H1 (cell line): ENCODE measurements around the gene KCNQ1. TPM values are rescaled to one million over a fixed set of nuclear protein-coding genes. Genes with fewer than 3 reads are reported as not detected.

Source experiments
- CTCF ChIA-PET: fragments of 300-600 bp; sonication (Branson Sonifier 250); formaldehyde crosslinking; loops from one replicate; lab custom pipeline; 2021; ENCODE audit not compliant: partially characterized antibody; lab: Charles Lee
- POLR2A ChIA-PET: fragments of 300-600 bp; sonication (Branson Sonifier 250); formaldehyde crosslinking; loops from one replicate; lab custom pipeline; 2021; ENCODE audit warnings: inconsistent platforms; ENCODE audit not compliant: partially characterized antibody; lab: Charles Lee
- DNase-seq, 2 experiments: peaks; one replicate each; pipeline versions ENCODE4 v3.0.0 to v3.0.0-alpha.2; 2010 to 2022; ENCODE audit warnings: low spot score in 2 of 2, low read depth in 1 of 2, mixed read lengths in 1 of 2
- FAIRE-seq: peaks from 2 replicates; lab custom pipeline; 2011; peaks lifted over from hg19 to GRCh38; lab: Jason Lieb, UNC
- H2AFZ ChIP-seq: 2 replicates; pipeline ENCODE4 v1.8.1; 2012; ENCODE audit warnings: low read length, inconsistent platforms
- H2AK5ac ChIP-seq: 2 replicates; pipeline ENCODE4 v1.6.1; 2013; ENCODE audit warnings: low read depth, low read length
- H2BK120ac ChIP-seq: replicated peaks from 2 replicates; pipeline ENCODE3; 2013; ENCODE audit warnings: low read depth, low read length, inconsistent platforms
- H2BK12ac ChIP-seq: 2 replicates; pipeline ENCODE4 v1.6.1; 2013; ENCODE audit warnings: low read depth, low read length
- H2BK15ac ChIP-seq: 2 replicates; pipeline ENCODE4 v1.6.1; 2013; ENCODE audit warnings: low read length
- H2BK20ac ChIP-seq: 2 replicates; pipeline ENCODE4 v1.6.1; 2013; ENCODE audit warnings: low read length
- H2BK5ac ChIP-seq: 2 replicates; pipeline ENCODE4 v1.6.1; 2013; ENCODE audit warnings: low read depth, low read length
- H3K14ac ChIP-seq: 2 replicates; pipeline ENCODE4 v1.6.1; 2013; ENCODE audit warnings: inconsistent platforms; ENCODE audit not compliant: insufficient read length
- H3K18ac ChIP-seq: 2 replicates; pipeline ENCODE4 v1.6.1; 2013; ENCODE audit warnings: low read length; ENCODE audit errors: extremely low read depth
- H3K23ac ChIP-seq: 2 replicates; pipeline ENCODE4 v1.6.1; 2013; ENCODE audit warnings: inconsistent platforms; ENCODE audit not compliant: insufficient read length
- H3K23me2 ChIP-seq: 2 replicates; pipeline ENCODE4 v1.6.1; 2013; ENCODE audit warnings: low read depth, low read length
- H3K27ac ChIP-seq: 2 replicates; pipeline ENCODE4 v1.6.1; 2011; ENCODE audit warnings: low read depth, low read length, inconsistent platforms
- H3K27me3 ChIP-seq, 4 experiments: replicated peaks in 1 of 4; 1 replicate in 1 of 4; 2 replicates in 3 of 4; pipeline versions ENCODE4 v1.6.1 to v1.8.1; 2011 to 2013; ENCODE audit warnings: low read length in 3 of 4, mild to moderate bottlenecking in 3 of 4, inconsistent platforms in 2 of 4, mixed read lengths in 2 of 4, moderate library complexity in 1 of 4; ENCODE audit not compliant: control insufficient read depth in 3 of 4, insufficient read depth in 3 of 4; ENCODE audit errors: extremely low read depth in 1 of 4
- H3K36me3 ChIP-seq, 4 experiments: 2 replicates each; pipeline versions ENCODE4 v1.6.1 to v1.8.1; 2011 to 2013; ENCODE audit warnings: mild to moderate bottlenecking in 4 of 4, low read length in 3 of 4, moderate library complexity in 2 of 4, control low read depth in 1 of 4, inconsistent platforms in 1 of 4; ENCODE audit not compliant: insufficient read depth in 4 of 4, control insufficient read depth in 2 of 4
- H3K4ac ChIP-seq: replicated peaks from 2 replicates; pipeline ENCODE3; 2013; ENCODE audit warnings: low read length, low read depth, mixed read lengths, inconsistent platforms; ENCODE audit not compliant: insufficient read length
- H3K4me1 ChIP-seq, 4 experiments: replicated peaks in 1 of 4; 1 replicate in 1 of 4; 2 replicates in 3 of 4; pipeline versions ENCODE4 v1.6.1 to v1.8.1; 2011 to 2013; ENCODE audit warnings: low read length in 3 of 4, inconsistent platforms in 2 of 4, mixed read lengths in 1 of 4; ENCODE audit not compliant: insufficient read depth in 4 of 4, control insufficient read depth in 3 of 4
- H3K4me2 ChIP-seq, 2 experiments: 2 replicates each; pipeline versions ENCODE4 v1.6.1 to v1.8.1; 2011 to 2013; ENCODE audit warnings: low read depth in 2 of 2, low read length in 2 of 2, control low read depth in 1 of 2, inconsistent platforms in 1 of 2, mild to moderate bottlenecking in 1 of 2; ENCODE audit not compliant: insufficient read depth in 1 of 2
- H3K4me3 ChIP-seq, 4 experiments: fragments of 200-600, 300-600 bp in 1 of 4; sonication (generic), shearing (Covaris generic), sonication (Bioruptor Twin) in 1 of 4; 2 replicates each; pipeline versions ENCODE4 v1.5.1 to v1.8.1; 2011 to 2016; ENCODE audit warnings: low read length in 4 of 4, low read depth in 3 of 4, control low read depth in 2 of 4, inconsistent platforms in 2 of 4, mild to moderate bottlenecking in 2 of 4, mixed read lengths in 1 of 4, moderate library complexity in 1 of 4; ENCODE audit not compliant: insufficient read depth in 2 of 4; ENCODE audit errors: extremely low read depth in 1 of 4
- H3K56ac ChIP-seq: replicated peaks from 2 replicates; pipeline ENCODE3; 2013; ENCODE audit warnings: low read depth, mild to moderate bottlenecking, mixed read lengths, low read length, inconsistent platforms; ENCODE audit not compliant: insufficient read length
- H3K79me1 ChIP-seq: 2 replicates; pipeline ENCODE4 v1.6.1; 2013; ENCODE audit warnings: low read depth, low read length, control low read depth
- H3K79me2 ChIP-seq, 2 experiments: 2 replicates each; pipeline versions ENCODE4 v1.6.1 to v1.8.1; 2012 to 2013; ENCODE audit warnings: low read length in 2 of 2, mild to moderate bottlenecking in 2 of 2, inconsistent platforms in 1 of 2; ENCODE audit not compliant: insufficient read depth in 2 of 2, control insufficient read depth in 1 of 2
- H3K9ac ChIP-seq, 4 experiments: replicated peaks in 1 of 4; 1 replicate in 1 of 4; 2 replicates in 3 of 4; pipeline versions ENCODE4 v1.6.1 to v1.8.1; 2011 to 2013; ENCODE audit warnings: low read depth in 3 of 4, low read length in 3 of 4, control low read depth in 2 of 4, mild to moderate bottlenecking in 2 of 4, moderate library complexity in 2 of 4, inconsistent platforms in 1 of 4; ENCODE audit errors: extremely low read depth in 1 of 4
- H3K9me3 ChIP-seq, 2 experiments: 2 replicates each; pipeline versions ENCODE4 v1.6.1 to v1.8.1; 2012 to 2013; ENCODE audit warnings: mild to moderate bottlenecking in 2 of 2, moderate library complexity in 2 of 2, control low read depth in 1 of 2, inconsistent platforms in 1 of 2, low read depth in 1 of 2, low read length in 1 of 2, mixed read lengths in 1 of 2; ENCODE audit not compliant: insufficient read depth in 2 of 2
- H4K20me1 ChIP-seq, 2 experiments: replicated peaks in 1 of 2; 2 replicates each; pipeline versions ENCODE3 to v1.8.1; 2011 to 2013; ENCODE audit warnings: inconsistent platforms in 2 of 2, low read length in 2 of 2, mild to moderate bottlenecking in 1 of 2; ENCODE audit not compliant: insufficient read depth in 2 of 2, control insufficient read depth in 1 of 2
- H4K5ac ChIP-seq: 2 replicates; pipeline ENCODE4 v1.6.1; 2013; ENCODE audit warnings: low read length, low read depth, mixed read lengths, inconsistent platforms; ENCODE audit not compliant: insufficient read length
- H4K8ac ChIP-seq: 2 replicates; pipeline ENCODE4 v1.8.0; 2013; ENCODE audit warnings: mild to moderate bottlenecking, moderate library complexity, low read length, inconsistent platforms; ENCODE audit not compliant: insufficient read depth; ENCODE audit errors: extremely low read depth
- H4K91ac ChIP-seq: replicated peaks from 2 replicates; pipeline ENCODE3; 2013; ENCODE audit warnings: low read length, mixed read lengths, inconsistent platforms; ENCODE audit not compliant: insufficient read length
- ATF3 ChIP-seq: IDR thresholded peaks from 2 replicates; pipeline ENCODE4 v1.6.1; 2011; ENCODE audit warnings: low read depth, mild to moderate bottlenecking, low read length; ENCODE audit not compliant: insufficient read depth
- EZH2 ChIP-seq: fragments of 200-600 bp; sonication (generic); IDR thresholded peaks from 2 replicates; pipeline ENCODE4 v1.7.1; 2012; ENCODE audit warnings: low read depth, mild to moderate bottlenecking, moderate library complexity, low read length, inconsistent platforms; ENCODE audit not compliant: severe bottlenecking
- JUN ChIP-seq: IDR thresholded peaks from 2 replicates; pipeline ENCODE4 v1.6.1; 2011; ENCODE audit warnings: low read depth, mild to moderate bottlenecking, improper control_type of control experiment, low read length
- RFX5 ChIP-seq: IDR thresholded peaks from 2 replicates; pipeline ENCODE4 v1.6.1; 2011; ENCODE audit warnings: low read depth, low read length, improper control_type of control experiment, borderline replicate concordance
- TCF12 ChIP-seq: IDR thresholded peaks from 2 replicates; pipeline ENCODE4 v1.6.1; 2011; ENCODE audit warnings: low read depth, mild to moderate bottlenecking, low read length
- YY1 ChIP-seq: IDR thresholded peaks from 2 replicates; pipeline ENCODE4 v1.6.1; 2011; ENCODE audit warnings: low read depth, mild to moderate bottlenecking, low read length
- WGBS, 2 experiments: shearing (Covaris generic) in 1 of 2; methylation state at CpG; one replicate each; pipeline versions ENCODE4 v1.1.6 to v1.1.7; 2013 to 2015; ENCODE audit warnings: low lambda C conversion rate in 2 of 2, mixed read lengths in 2 of 2, inconsistent platforms in 1 of 2, low coverage in 1 of 2, missing lambda C conversion rate in 1 of 2; ENCODE audit not compliant: insufficient replicate concordance in 2 of 2, insufficient coverage in 1 of 2, insufficient read length in 1 of 2; ENCODE audit errors: extremely low coverage in 1 of 2, missing lambda C conversion rate in 1 of 2; 5-methylcytosine and 5-hydroxymethylcytosine counted together
- polyA plus RNA-seq, 7 experiments: library from polyadenylated mRNA; depleted of rRNA in 3 of 7; stranded (reverse) in 5 of 7; unstranded in 2 of 7; fragments of >200 nt in 5 of 7; fragments of 200-250 nt in 2 of 7; gene quantifications; 1 replicate in 5 of 7; 2 replicates in 1 of 7; 4 replicates in 1 of 7; pipeline versions ENCODE4 v1.2.1 to v1.2.3, GENCODE V29; 2011 to 2013; ENCODE audit warnings: missing spikeins in 2 of 7, mixed read lengths in 2 of 7
- total RNA-seq: library from RNA; stranded (reverse); fragmentation: NEBNext Ultra II Directional; extraction: Animal tissue kit (Norgen Biotek cat#: 25700); gene quantifications from 2 replicates; pipeline ENCODE4 v1.2.1, GENCODE V29; 2021

The KCNQ1 gene
- total and polyA plus RNA-seq, 2 of the 8 experiments (the other 6 are each of a cell fraction or from before 2014, with no cell fraction given) = 1.9 to 2.0 TPM

- DNase-seq (no peak), FAIRE-seq (no peak)
- POLR2A ChIA-PET = no interaction called here
- no peak overlapping the region for H4K8ac ChIP-seq
- no peaks in the 10 kb centered on the region for H3K4me1 ChIP-seq
- no peak overlapping the region for H3K27ac ChIP-seq
- H3K4me3 ChIP-seq = no peak overlapping the region
- no peaks in the 10 kb centered on the region for H3K79me1 ChIP-seq
- 76% methylated on average over 5 of the region's 5 CpGs; no CpG with 5 or more reads in 1 of the 2 experiments for WGBS, 2 experiments
- H3K9ac ChIP-seq = no peak overlapping the region
- H3K14ac ChIP-seq = no peak overlapping the region
- no peak overlapping the region for H3K56ac ChIP-seq
- CTCF ChIA-PET = interaction anchor here (0.7 to 1.1 kb wide), 3 partner anchors 18 to 48 kb away, joined by 3 read pairs; no protein-coding TSS in a partner anchor
- no peak overlapping the region for H2BK20ac ChIP-seq
- no peak overlapping the region for H2AK5ac ChIP-seq
- TF ChIP-seq YY1 (no peak), TCF12 (no peak), ATF3 (no peak), JUN (no peak), RFX5 (no peak), EZH2 (no peak)
- H2BK5ac ChIP-seq = no peak overlapping the region
- H2BK12ac ChIP-seq = no peak overlapping the region
- no peak overlapping the region for H3K23ac ChIP-seq
- no peak overlapping the region for H3K4me2 ChIP-seq
- H3K79me2 ChIP-seq = no peaks in the 10 kb centered on the region
- no peaks in the 10 kb centered on the region for H3K36me3 ChIP-seq
- H2AFZ ChIP-seq = no peak overlapping the region
- H3K9me3 ChIP-seq = peaks cover 12 to 16% of the 10 kb centered on the region in 2 experiments
- H3K27me3 ChIP-seq = peaks cover 4 to 29% (median 20%) of the 10 kb centered on the region in 4 experiments
- H4K5ac ChIP-seq = no peak overlapping the region
- no peaks in the 10 kb centered on the region for H3K23me2 ChIP-seq
- H2BK120ac ChIP-seq = no peak overlapping the region
- no peaks in the 10 kb centered on the region for H4K20me1 ChIP-seq
- no peak overlapping the region for H4K91ac ChIP-seq
- H3K18ac ChIP-seq = no peak overlapping the region
- H2BK15ac ChIP-seq = no peak overlapping the region
- H3K4ac ChIP-seq = no peak overlapping the region
Observed at GRCh38 chr11:2482745-2483144, 37.9 kb downstream of the KCNQ1 start.
